GM12873 (cell line): ENCODE data around the gene GPR75.

Experiments
- TF ChIP-seq, protein P1 (sequence below): IDR thresholded peaks from 2 replicates; pipeline ENCODE4 v1.5.1; 2012; ENCODE audit warnings: low read depth, mild to moderate bottlenecking, moderate library complexity, low read length, control low read depth; ENCODE audit not compliant: insufficient read depth; ENCODE audit errors: missing control alignments

GPR75 gene

DNA sequence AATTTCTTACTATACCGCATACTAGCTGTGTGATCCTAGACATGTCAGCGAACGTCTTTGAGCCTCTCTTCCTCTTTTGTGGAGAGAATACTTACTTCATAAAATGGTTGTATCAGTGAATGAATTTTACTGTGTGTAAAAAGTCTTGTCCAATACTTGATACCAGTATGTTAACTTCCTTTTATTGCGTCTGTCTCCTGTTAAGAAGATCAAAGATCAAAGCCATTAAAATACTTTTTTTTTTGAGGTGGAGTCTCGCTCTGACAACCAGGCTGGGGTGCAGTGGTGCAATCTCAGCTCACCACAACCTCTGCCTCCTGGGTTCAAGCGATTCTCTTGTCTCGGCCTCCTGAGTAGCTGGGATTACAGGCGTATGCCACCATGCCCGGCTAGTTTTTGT is 39.7 kb downstream of the GPR75 start:
- TF ChIP-seq, protein P1, sequence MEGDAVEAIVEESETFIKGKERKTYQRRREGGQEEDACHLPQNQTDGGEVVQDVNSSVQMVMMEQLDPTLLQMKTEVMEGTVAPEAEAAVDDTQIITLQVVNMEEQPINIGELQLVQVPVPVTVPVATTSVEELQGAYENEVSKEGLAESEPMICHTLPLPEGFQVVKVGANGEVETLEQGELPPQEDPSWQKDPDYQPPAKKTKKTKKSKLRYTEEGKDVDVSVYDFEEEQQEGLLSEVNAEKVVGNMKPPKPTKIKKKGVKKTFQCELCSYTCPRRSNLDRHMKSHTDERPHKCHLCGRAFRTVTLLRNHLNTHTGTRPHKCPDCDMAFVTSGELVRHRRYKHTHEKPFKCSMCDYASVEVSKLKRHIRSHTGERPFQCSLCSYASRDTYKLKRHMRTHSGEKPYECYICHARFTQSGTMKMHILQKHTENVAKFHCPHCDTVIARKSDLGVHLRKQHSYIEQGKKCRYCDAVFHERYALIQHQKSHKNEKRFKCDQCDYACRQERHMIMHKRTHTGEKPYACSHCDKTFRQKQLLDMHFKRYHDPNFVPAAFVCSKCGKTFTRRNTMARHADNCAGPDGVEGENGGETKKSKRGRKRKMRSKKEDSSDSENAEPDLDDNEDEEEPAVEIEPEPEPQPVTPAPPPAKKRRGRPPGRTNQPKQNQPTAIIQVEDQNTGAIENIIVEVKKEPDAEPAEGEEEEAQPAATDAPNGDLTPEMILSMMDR = no peak

DNA sequence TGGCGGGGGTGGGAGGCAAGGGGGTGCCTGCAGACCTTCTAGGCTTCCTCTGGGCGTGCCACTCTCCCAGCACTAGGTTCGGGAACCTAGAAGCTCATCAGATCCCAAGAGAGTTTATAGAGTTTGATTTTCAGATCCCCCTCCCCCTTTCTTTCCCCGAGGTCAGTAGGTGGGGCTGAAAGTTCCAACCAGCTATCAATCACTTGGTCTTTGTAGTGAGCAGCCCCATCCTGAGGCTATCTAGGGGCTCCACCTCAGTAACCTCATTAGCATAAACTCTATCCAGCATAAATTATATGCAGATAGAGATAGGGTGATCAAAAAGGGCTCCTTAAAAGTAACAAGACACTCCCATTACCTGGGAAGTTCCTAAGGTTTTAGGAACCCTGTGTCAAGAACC is 40.1 kb downstream of the GPR75 start:
- TF ChIP-seq, protein P1 = no peak

GRCh38 chr2:53818854-53819435 is 40.8 kb downstream of the GPR75 start:
- TF ChIP-seq, protein P1 = no peak

- TF ChIP-seq, protein P1 = no peak
Observed at GRCh38 chr2:53813151-53813550, 46.6 kb downstream of the GPR75 start.

DNA sequence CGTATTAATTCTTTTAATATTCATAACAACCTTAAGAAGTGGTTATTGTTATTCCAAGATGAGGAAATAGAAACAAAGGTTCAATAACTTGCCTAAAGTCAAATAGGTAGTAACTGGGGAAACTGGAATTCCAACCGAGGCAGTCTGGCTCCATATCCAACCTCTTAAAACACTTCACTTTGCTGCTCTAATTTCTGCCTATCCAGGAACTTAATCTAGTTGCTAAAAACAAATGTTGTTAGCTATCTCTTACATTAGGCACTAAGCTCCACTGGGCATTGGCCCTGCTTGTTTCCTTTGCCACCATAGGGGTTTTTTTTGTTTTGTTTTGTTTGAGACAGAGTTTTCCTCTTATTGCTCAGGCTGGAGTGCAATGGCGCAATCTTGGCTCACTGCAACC is 48.2 kb downstream of the GPR75 start:
- TF ChIP-seq, protein P1 = no peak
